AG09319 (cell line): ENCODE results near the gene ZNF581.

Experiments
- DNase-seq: peaks from one replicate; pipeline ENCODE4 v3.0.0-alpha.2; 2010; ENCODE audit warnings: low read depth; ENCODE audit errors: extremely low read depth
- TF ChIP-seq, protein P1 (sequence below): IDR thresholded peaks from 2 replicates; pipeline ENCODE4 v1.5.1; 2011; ENCODE audit warnings: low read depth, mild to moderate bottlenecking, inconsistent platforms, low read length, moderate library complexity

The ZNF581 gene

DNA sequence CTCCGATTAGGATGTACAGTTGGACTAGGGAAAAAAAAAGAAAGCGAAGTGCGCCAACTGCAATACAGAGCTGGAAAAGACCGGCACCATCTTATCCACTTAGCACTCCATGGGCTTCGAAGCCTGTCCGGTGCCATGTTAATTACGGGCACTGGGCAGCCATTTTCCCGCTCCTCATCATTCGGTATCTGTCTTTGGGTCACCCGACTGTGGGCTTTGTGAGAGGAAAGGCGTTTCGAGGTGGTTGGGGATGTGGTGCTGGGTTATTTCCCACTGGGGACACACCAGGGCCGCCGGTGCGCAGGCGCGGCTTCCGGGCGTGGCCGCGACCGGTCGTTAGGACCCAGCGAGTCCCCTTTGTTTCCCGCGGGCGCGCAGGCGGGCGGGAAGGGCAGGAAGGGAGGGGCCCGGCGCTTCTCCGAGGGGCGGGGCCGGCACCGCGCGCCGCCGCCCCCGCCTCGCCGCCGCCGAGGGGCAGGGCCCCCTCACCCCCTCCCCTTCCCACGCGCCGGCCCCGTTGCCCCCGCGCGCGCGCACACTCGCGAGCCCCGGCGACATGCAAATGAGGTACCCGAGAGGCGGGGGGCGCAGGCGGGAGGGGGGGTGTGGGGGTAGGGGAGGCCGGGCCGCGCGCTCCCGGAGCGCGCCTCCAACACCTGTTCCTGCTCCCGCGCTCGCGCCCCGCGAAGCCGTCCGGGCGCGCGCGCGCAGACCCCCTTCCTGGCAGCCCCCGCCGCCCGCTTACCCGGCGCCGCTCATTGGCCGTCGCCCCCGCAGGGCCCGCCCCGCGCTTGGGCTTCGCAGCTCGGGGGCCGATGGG lies 43.4 kb upstream of the ZNF581 start, which contains the start of gene ZNF524:
TSS of gene ZNF524 (plus strand) at position 447 of the 820 bp plus-strand sequence. CDS start 1,825 bp downstream, outside the sequence.
- peak; percentile 56 for DNase-seq

DNA sequence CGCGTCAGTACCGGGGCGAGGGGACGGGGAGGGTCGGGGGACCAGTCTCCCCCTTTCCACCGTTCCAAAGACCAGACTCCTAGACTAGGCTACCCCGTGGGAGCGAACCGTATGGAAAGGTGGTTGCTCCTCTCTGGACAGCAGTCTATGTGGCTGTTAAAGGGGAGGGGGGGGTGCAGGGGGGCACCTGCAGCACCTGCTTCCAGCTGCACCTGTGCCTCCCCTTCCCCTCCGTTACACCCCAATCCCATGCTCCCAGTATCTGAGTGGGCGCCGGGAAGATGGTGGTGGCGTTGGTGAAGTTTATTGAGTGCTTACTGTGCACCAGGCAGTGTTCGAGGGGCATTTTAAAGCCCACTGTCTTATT lies 42.8 kb upstream of the ZNF581 start:
- TF ChIP-seq, protein P1, sequence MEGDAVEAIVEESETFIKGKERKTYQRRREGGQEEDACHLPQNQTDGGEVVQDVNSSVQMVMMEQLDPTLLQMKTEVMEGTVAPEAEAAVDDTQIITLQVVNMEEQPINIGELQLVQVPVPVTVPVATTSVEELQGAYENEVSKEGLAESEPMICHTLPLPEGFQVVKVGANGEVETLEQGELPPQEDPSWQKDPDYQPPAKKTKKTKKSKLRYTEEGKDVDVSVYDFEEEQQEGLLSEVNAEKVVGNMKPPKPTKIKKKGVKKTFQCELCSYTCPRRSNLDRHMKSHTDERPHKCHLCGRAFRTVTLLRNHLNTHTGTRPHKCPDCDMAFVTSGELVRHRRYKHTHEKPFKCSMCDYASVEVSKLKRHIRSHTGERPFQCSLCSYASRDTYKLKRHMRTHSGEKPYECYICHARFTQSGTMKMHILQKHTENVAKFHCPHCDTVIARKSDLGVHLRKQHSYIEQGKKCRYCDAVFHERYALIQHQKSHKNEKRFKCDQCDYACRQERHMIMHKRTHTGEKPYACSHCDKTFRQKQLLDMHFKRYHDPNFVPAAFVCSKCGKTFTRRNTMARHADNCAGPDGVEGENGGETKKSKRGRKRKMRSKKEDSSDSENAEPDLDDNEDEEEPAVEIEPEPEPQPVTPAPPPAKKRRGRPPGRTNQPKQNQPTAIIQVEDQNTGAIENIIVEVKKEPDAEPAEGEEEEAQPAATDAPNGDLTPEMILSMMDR: no peak
- no peak for DNase-seq

More for the DNA sequence above, 43.4 kb upstream of the ZNF581 start, which contains the start of gene ZNF524:
- TF ChIP-seq, protein P1: no peak

DNA sequence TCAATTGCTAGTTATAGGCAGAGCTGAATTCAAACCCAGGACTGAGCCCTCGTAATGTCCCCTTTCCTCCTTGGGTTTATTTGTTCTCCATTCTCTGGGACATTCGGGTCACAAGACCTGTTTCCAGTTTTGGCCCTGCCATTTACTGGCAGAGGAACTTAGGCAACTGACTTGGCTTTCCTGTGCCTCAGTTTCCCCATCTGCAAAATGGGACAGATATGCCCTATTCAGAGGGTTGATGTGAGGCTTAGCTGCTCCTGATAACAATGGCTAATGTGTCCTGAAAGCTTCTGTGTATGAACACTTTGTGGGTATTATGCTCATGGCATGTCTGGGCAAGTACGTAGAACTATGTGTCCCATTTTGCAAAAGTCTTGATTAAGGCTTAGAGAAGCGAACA lies 42.4 kb upstream of the ZNF581 start:
- TF ChIP-seq, protein P1: no peak
- no peak for DNase-seq

DNA sequence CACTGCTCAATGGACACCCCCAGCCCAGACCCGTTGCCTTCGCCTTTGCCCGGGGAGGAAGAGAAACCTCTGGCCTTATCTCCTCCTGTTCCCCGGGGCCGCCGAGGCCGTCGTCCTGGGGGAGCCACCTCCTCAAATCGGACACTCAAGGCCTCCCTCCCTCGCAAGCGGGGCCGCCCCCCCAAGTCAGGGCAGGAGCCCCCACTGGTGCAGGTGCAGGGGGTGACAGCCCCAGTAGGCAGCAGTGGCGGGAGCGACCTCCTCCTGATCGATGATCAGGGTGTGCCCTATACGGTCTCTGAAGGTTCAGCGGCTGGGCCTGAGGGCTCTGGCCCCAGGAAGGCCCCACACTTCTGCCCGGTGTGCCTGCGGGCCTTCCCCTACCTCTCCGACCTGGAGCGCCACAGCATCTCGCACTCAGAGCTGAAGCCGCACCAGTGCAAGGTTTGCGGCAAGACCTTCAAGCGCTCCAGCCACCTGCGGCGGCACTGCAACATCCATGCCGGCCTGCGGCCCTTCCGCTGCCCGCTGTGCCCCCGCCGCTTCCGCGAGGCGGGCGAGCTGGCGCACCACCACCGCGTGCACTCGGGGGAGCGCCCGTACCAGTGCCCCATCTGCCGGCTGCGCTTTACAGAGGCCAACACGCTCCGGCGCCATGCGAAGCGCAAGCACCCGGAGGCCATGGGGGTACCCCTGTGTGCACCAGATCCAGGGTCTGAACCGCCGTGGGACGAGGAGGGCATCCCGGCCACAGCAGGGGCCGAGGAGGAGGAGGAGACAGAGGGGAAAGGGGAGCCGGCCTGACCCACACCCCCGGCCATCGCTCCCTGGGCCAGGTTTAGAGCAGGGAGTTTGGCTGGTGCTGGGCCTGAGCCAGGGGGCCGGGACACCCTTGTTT lies 41.1 kb upstream of the ZNF581 start:
- DNase-seq: no peak
- TF ChIP-seq, protein P1: no peak

DNA sequence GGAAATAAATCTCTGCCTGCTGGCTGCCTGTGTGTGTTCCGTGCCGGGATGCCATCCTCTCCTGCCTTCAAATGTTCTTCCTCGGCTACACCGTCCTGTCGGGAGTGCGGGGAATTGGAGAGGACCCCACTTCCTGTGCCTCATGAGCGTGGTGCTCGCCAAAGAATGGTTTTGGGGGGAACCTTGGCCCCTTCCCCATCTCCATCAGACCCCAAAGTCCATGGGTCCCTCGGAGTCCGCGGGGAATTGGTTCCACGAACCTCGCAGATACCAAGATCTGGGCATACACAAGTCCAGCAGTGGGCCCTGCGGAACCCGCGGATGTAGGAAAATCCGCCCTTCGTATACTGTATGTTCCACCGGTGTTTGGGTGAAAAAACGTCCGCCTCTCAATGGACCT lies 40.3 kb upstream of the ZNF581 start:
- TF ChIP-seq, protein P1: no peak
- no peak for DNase-seq

DNA sequence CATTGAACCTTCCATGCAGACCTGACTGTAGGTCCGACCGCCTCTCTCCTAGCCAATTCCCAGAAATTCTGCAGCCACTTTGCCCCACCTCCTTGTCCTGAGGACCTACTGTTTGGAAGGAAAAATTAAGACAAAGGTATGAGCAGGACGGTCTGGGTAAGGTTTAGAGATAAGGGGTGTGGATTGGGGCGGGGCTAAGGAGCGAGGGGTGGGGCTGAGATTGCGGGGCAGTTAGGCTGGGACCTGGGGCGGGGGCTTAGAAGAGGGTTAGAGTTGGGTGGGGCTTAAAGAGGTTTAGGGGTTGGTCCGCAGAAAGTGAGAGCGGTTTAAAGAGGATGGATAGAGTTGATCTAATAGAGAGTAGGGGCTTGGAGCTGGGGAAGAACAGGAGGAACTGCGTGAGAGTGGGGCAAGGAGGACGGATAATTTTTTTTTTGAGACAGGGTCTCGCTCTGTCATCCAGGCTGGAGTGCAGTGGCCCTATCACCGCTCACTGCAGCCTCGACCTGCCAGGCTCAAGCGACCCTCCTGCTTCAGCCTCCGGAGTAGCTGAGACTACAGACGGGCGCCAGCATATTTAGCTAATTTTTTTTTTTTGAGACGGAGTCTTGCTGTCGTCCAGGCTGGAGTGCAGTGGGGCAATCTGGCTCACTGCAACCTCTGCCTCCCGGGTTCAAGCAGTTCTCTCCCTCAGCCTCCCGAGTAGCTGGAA lies 39.7 kb upstream of the ZNF581 start:
- DNase-seq: no peak
- TF ChIP-seq, protein P1: no peak
